Skeletal muscle cell (primary cell): ENCODE data around the gene KIAA1671.
A peak's percentile ranks its signal among the peaks of the same experiment; 100 is the strongest.

Source experiments
- DNase-seq: peaks from one replicate; pipeline ENCODE4 v3.0.0-alpha.2; 2010; ENCODE audit warnings: low read depth
- H3K4me3 ChIP-seq: 2 replicates; pipeline ENCODE4 v1.5.1; 2011; ENCODE audit warnings: low read depth, mild to moderate bottlenecking, control low read depth, low read length, moderate library complexity

The KIAA1671 gene

DNA sequence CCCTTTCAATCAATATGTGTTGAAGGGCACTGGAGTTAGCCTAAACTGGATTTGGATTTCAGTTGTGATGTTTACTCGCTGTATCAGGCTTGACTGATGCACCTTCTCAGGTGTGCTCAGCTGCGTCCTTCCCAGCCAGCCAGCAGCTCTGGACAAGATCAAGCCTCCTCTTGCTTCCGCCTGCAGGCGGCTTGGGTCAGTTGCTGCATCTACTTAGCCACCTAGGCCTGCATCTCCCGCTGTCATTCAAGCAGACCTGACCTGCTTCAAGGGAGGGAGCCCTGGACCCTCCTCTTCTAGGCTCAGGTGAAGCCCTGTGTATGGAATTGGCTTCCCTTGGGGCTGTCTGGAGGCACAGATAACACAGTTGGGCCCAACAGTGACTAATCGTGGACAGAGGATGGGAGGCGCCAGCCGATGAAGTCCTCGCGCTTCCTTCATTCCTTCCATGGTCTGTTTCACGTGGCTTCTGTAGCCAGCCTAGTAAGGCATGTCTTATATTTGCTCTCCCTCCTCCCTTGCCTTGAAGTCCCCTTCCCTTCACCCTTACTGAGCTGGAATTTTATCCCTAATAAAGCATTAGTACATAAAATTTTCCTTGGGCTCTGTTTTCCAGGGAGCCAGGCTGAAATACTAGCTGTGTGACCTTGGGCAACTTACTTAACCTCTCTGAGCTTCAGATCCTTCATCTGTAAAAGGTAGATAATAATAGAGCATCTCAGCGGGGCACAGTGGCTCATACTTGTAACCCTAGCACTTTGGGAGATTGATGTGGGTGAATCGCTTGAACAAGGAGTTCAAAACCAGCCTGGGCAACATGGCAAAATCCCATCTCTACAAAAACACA, 3.9 kb upstream of the KIAA1671 start:
- H3K4me3 ChIP-seq: no peak overlapping the region
- no peak for DNase-seq

- peak; percentile 10 for DNase-seq
- H3K4me3 ChIP-seq: no peak overlapping the region
Observed at GRCh38 chr22:24950272-24950902, 2.1 kb upstream of the KIAA1671 start.

- DNase-seq: no peak
- peak overlapping the region; percentile 62 for H3K4me3 ChIP-seq
Observed at GRCh38 chr22:24952837-24953383, 394 bp downstream of the KIAA1671 start.

DNA sequence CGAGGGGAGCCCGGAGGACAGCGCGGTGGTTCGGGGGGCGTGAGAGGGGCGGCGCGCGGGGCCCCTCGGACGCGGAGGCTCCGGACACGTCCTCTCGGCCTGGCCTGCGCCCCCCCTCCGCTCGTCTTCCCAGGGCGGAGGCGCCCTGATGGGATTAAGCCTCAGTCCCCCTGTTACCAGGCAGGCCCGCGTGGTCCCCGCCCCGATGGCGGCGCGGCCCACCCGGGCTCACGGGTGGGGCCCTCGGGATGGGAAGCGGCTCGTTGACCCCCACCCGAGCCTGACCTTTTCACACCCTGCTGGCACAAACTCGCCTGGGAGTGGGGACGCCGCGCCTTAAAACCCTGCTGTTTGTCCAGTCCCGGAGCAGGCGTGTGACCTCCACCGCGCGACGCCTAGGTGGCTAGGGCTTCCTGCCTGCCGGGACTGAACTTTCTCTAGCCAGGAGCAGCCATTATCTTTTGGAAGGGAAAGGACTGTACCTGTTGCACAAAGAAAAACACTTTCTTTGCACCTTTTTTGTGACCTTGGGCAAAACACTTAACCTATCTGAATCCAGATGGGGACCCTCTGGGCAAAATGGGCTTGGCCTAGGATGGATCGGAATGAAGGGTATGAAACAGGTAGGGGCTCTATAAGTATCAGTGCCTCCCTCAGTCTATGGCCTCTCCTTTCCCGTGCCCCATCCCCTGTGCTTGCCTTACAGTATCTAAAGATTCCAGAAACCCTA, 1.0 kb downstream of the KIAA1671 start:
- H3K4me3 ChIP-seq: peak overlapping the region; percentile 62
- no peak for DNase-seq

GRCh38 chr22:24954114-24954463, 1.6 kb downstream of the KIAA1671 start:
- DNase-seq: no peak
- H3K4me3 ChIP-seq: no peak overlapping the region

DNA sequence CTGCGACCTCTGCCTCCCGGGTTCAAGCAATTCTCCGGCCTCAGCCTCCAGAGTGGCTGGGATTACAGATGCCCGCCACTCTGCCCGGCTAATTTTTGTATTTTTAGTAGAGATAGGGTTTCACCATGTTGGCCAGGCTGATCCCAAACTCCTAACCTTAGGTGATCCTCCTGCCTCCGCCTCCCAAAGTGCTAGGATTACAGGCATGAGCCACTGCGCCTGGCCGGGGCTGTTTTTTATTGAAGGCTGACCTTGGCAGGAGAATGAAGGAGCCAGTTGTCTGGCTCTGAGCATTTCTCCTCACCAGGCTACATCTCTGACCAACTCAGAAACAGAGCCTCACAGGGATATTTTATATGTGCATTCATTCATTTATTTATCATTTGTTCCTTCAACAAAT, 2.3 kb downstream of the KIAA1671 start:
- no peak overlapping the region for H3K4me3 ChIP-seq
- no peak for DNase-seq

DNA sequence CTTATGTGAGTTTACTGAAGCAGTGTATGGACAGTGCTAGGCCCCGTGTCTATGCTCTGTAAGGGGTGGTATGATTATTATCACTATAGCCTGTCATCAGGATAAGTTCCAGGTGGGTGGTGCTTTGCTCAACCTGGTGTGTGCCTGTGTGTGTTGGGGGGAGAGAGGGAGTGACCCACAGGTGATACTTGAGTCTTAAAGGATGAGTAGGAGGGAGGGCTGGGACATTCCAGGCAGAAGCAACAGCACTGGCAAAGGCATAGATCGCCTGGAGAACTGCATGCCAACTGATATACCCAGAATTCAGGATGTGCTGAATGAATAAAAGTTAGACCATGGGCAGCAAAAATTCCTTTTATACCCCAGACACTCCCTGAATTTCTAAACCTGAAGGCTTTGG, 4.5 kb downstream of the KIAA1671 start:
- H3K4me3 ChIP-seq: no peak overlapping the region
- no peak for DNase-seq

DNA sequence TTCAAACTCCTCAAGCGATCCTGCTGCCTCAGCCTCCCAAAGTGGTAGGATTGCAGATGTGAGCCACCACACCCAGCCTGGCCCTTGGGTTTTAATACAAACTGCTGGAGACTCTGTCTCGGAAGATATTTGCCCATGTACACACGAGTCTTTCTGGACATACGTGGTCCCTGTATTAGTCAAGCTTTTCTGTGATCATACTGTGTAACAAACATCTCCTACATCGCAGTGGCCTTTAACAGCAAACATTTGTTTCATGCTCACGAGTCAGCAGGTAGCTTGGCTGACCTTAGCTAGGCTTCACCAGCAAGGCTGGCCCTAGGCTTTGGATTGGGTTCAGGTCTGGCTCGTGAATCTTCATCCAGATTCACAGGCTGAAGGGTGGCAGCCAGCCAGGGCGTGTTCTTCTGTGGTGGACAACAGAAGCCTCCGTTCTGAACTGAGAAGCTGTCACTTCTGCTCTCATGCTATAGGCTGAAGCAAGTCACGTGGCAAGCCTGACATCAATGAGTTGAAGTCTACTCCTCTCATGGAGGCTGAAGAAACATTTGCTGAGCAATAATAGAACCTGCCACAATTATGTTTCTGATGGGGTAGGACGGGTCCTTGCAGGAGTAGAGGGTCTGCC, 8.8 kb downstream of the KIAA1671 start:
- H3K4me3 ChIP-seq: no peak overlapping the region
- DNase-seq: no peak

GRCh38 chr22:24962094-24962493, 9.6 kb downstream of the KIAA1671 start:
- DNase-seq: no peak
- H3K4me3 ChIP-seq: no peak overlapping the region

DNA sequence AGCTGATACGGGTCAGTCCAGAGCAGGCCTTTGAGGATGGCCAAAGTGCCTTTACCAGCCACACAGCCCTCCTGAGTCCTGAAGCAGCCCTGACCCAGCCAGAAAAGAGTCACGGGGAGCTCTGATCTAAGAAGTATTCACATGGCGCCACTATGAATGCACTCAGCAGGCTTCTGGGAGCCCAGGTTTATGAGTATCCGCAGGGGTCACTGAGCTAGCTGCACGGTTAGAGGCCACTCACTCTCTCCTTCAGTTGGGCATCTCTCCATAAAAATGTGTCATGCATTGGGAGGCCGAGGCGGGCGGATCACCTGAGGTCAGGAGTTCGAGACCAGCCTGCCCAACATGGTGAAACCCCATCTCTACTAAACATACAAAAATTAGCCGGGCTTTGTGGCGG, 10.3 kb downstream of the KIAA1671 start:
- no peak overlapping the region for H3K4me3 ChIP-seq
- no peak for DNase-seq

- no peak overlapping the region for H3K4me3 ChIP-seq
- no peak for DNase-seq
Observed at GRCh38 chr22:24964441-24964840, 11.9 kb downstream of the KIAA1671 start.

- no peak for DNase-seq
- no peak overlapping the region for H3K4me3 ChIP-seq
Observed at GRCh38 chr22:24965822-24966626, 13.5 kb downstream of the KIAA1671 start.

DNA sequence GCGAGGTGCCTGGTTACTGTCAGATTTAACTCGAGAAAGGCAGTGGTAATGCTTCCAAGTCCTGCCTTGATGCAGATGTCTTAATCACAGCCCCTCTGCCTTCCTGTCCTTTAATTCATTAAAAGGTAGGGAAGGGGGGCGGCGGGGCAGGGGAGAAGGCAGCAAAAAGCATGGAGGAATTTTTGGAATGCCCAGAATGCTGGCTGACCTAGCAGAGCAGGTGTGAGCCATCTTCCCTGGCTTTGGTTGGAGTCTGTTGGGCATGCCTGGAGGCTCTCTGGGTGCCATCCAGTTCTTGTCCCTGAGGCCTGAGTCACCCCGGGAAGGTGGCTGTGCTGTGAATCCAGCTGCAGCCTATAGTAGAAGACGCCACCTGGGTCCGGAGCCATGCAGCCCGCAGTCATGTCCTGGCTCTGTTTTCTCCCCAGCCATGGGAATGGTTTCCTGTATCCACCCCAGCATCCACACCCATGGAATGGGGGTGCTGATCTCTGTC, 15.6 kb downstream of the KIAA1671 start:
- DNase-seq: no peak
- H3K4me3 ChIP-seq: no peak overlapping the region

GRCh38 chr22:24969560-24970301, 17.2 kb downstream of the KIAA1671 start:
- no peak for DNase-seq
- H3K4me3 ChIP-seq: no peak overlapping the region

DNA sequence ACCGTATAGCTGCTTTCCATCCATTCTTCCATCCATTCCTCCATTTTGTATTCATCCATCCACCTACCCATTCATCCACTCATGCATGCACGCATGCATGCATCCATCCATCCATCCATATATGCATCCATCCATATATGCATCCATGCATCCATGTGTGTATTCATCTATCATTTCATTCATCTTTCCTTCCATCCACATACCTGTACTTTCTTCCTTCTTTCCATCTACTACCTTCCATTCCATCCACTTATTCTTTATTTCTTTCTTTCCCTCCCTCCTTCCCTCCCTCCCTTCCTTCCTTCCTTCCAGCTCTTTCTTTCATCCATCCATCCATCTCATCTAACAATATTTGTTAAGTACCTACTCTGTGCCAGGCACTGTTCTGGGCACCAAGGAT, 19.9 kb downstream of the KIAA1671 start:
- no peak for DNase-seq
- H3K4me3 ChIP-seq: no peak overlapping the region

GRCh38 chr22:24973872-24974271, 21.4 kb downstream of the KIAA1671 start:
- H3K4me3 ChIP-seq: no peak overlapping the region
- DNase-seq: no peak

GRCh38 chr22:24975125-24975640, 22.7 kb downstream of the KIAA1671 start:
- H3K4me3 ChIP-seq: no peak overlapping the region
- DNase-seq: no peak

- H3K4me3 ChIP-seq: no peak overlapping the region
- no peak for DNase-seq
Observed at GRCh38 chr22:24975813-24976341, 23.4 kb downstream of the KIAA1671 start.
